Suppressor macrophage treated with lipopolysaccharide for 1 hour (primary cell): ENCODE results near the gene COL4A2.

Experiments
- DNase-seq, 3 donors: peaks; one replicate each; pipeline ENCODE4 v3.0.0-alpha.2; 2020 to 2022

COL4A2 gene

GRCh38 chr13:110291286-110291685 is 15.8 kb upstream of the COL4A2 start:
- no peak for DNase-seq

GRCh38 chr13:110293037-110293436 is 14.0 kb upstream of the COL4A2 start:
- DNase-seq = no peak

- DNase-seq = no peak
These were observed 13.4 kb upstream of the COL4A2 start for GRCh38 chr13:110293649-110294048.

GRCh38 chr13:110294146-110294545 is 12.9 kb upstream of the COL4A2 start:
- DNase-seq = no peak

GRCh38 chr13:110294622-110295021 is 12.5 kb upstream of the COL4A2 start:
- no peak for DNase-seq

GRCh38 chr13:110297011-110297410 is 10.1 kb upstream of the COL4A2 start:
- no peak for DNase-seq

GRCh38 chr13:110297766-110298504 is 9.1 kb upstream of the COL4A2 start:
- no peak for DNase-seq

- DNase-seq = no peak
These were observed 8.4 kb upstream of the COL4A2 start for GRCh38 chr13:110298505-110299282.

GRCh38 chr13:110299283-110299840 is 7.7 kb upstream of the COL4A2 start:
- no peak for DNase-seq

GRCh38 chr13:110300090-110300815 is 6.8 kb upstream of the COL4A2 start:
- no peak for DNase-seq

GRCh38 chr13:110301083-110301482 is 6.0 kb upstream of the COL4A2 start:
- no peak for DNase-seq

- no peak for DNase-seq
These were observed 5.2 kb upstream of the COL4A2 start for GRCh38 chr13:110301606-110302553.

GRCh38 chr13:110302997-110303396 is 4.1 kb upstream of the COL4A2 start:
- no peak for DNase-seq

- DNase-seq = no peak
These were observed 3.4 kb upstream of the COL4A2 start for GRCh38 chr13:110303644-110304043.

- peak; percentile 47 to 64 (median 51) for DNase-seq
These were observed 2.8 kb upstream of the COL4A2 start for GRCh38 chr13:110304256-110304655.

- no peak for DNase-seq
These were observed 2.1 kb upstream of the COL4A2 start for GRCh38 chr13:110305001-110305400.

GRCh38 chr13:110305544-110305943 is 1.5 kb upstream of the COL4A2 start:
- no peak for DNase-seq

- DNase-seq = no peak
These were observed 1.1 kb upstream of the COL4A2 start for GRCh38 chr13:110305949-110306339.

GRCh38 chr13:110306340-110306959 is 634 bp upstream of the COL4A2 start:
- DNase-seq = no peak

- DNase-seq = no peak
These were observed 927 bp downstream of the COL4A2 start for GRCh38 chr13:110307767-110308655.
